ENCODE measurements around the gene LRRTM3.

Gene LRRTM3

GRCh38 chr10:66925896-66926715 is at the start of gene LRRTM3:
LRRTM3 (plus strand) TSS chr10:66926036.
- DNase-seq, result peak; percentile 35

- no peak for DNase-seq
These were observed 48.5 kb upstream of the LRRTM3 start for GRCh38 chr10:66877361-66877760.

- DNase-seq, result no peak
These were observed 45.5 kb upstream of the LRRTM3 start for GRCh38 chr10:66880292-66880691.

GRCh38 chr10:66880826-66881225 is 45.0 kb upstream of the LRRTM3 start:
- DNase-seq, result no peak

GRCh38 chr10:66881814-66882213 is 44.0 kb upstream of the LRRTM3 start:
- no peak for DNase-seq

GRCh38 chr10:66882271-66882670 is 43.6 kb upstream of the LRRTM3 start:
- no peak for DNase-seq

- DNase-seq, result no peak
These were observed 39.0 kb upstream of the LRRTM3 start for GRCh38 chr10:66886848-66887247.

GRCh38 chr10:66888237-66888636 is 37.6 kb upstream of the LRRTM3 start:
- no peak for DNase-seq

- DNase-seq, result no peak
These were observed 33.0 kb upstream of the LRRTM3 start for GRCh38 chr10:66892871-66893270.

GRCh38 chr10:66910671-66911070 is 15.2 kb upstream of the LRRTM3 start:
- no peak for DNase-seq

- no peak for DNase-seq
These were observed 9.8 kb upstream of the LRRTM3 start for GRCh38 chr10:66916030-66916429.

GRCh38 chr10:66917104-66917503 is 8.7 kb upstream of the LRRTM3 start:
- no peak for DNase-seq

- no peak for DNase-seq
These were observed 6.6 kb upstream of the LRRTM3 start for GRCh38 chr10:66919248-66919647.

GRCh38 chr10:66924674-66925345 is 1.0 kb upstream of the LRRTM3 start:
- no peak for DNase-seq

- no peak for DNase-seq
These were observed 463 bp upstream of the LRRTM3 start for GRCh38 chr10:66925373-66925772.

GRCh38 chr10:66926841-66927240 is 1.0 kb downstream of the LRRTM3 start:
- DNase-seq, result no peak

- DNase-seq, result no peak
These were observed 1.6 kb downstream of the LRRTM3 start for GRCh38 chr10:66927251-66927935.

- no peak for DNase-seq
These were observed 2.3 kb downstream of the LRRTM3 start for GRCh38 chr10:66927971-66928770.

- no peak for DNase-seq
These were observed 2.9 kb downstream of the LRRTM3 start for GRCh38 chr10:66928776-66929175.

GRCh38 chr10:66929375-66929774 is 3.5 kb downstream of the LRRTM3 start:
- no peak for DNase-seq

- no peak for DNase-seq
These were observed 5.6 kb downstream of the LRRTM3 start for GRCh38 chr10:66931340-66931948.

- DNase-seq, result no peak
These were observed 6.1 kb downstream of the LRRTM3 start for GRCh38 chr10:66931949-66932343.

- no peak for DNase-seq
These were observed 8.9 kb downstream of the LRRTM3 start for GRCh38 chr10:66934711-66935110.
